MV-4-11 (cell line): ENCODE results near the gene WFDC1.

Source experiments
- DNase-seq: peaks from one replicate; lab custom pipeline; 2025; lab: John Stamatoyannopoulos, UW

WFDC1 gene

GRCh38 chr16:84294531-84295142, at the start of gene WFDC1:
Gene WFDC1 (plus strand): TSS chr16:84294878. CDS start chr16:84294972, 94 bp downstream.
- DNase-seq, result no peak

GRCh38 chr16:84245956-84246678, 48.6 kb upstream of the WFDC1 start:
- no peak for DNase-seq

GRCh38 chr16:84246679-84247077, 48.0 kb upstream of the WFDC1 start:
- DNase-seq, result no peak

- DNase-seq, result no peak
Measured at GRCh38 chr16:84247331-84247730, 47.3 kb upstream of the WFDC1 start.

- DNase-seq, result no peak
Measured at GRCh38 chr16:84247844-84248243, 46.8 kb upstream of the WFDC1 start.

- DNase-seq, result no peak
Measured at GRCh38 chr16:84252184-84252583, 42.5 kb upstream of the WFDC1 start.

GRCh38 chr16:84253173-84253572, 41.5 kb upstream of the WFDC1 start:
- DNase-seq, result no peak

- DNase-seq, result no peak
Measured at GRCh38 chr16:84254062-84254461, 40.6 kb upstream of the WFDC1 start.

GRCh38 chr16:84255050-84255810, 39.4 kb upstream of the WFDC1 start:
- DNase-seq, result no peak

- DNase-seq, result no peak
Measured at GRCh38 chr16:84258266-84258665, 36.4 kb upstream of the WFDC1 start.

GRCh38 chr16:84259691-84260090, 35.0 kb upstream of the WFDC1 start:
- DNase-seq, result no peak

- DNase-seq, result no peak
Measured at GRCh38 chr16:84260766-84261554, 33.7 kb upstream of the WFDC1 start.

GRCh38 chr16:84262031-84262430, 32.6 kb upstream of the WFDC1 start:
- DNase-seq, result no peak

- no peak for DNase-seq
Measured at GRCh38 chr16:84262939-84263338, 31.7 kb upstream of the WFDC1 start.

- peak; percentile 3 for DNase-seq
Measured at GRCh38 chr16:84266451-84266850, 28.2 kb upstream of the WFDC1 start.

- DNase-seq, result no peak
Measured at GRCh38 chr16:84267380-84267779, 27.3 kb upstream of the WFDC1 start.

GRCh38 chr16:84268291-84269040, 26.2 kb upstream of the WFDC1 start:
- no peak for DNase-seq

- no peak for DNase-seq
Measured at GRCh38 chr16:84270071-84270470, 24.6 kb upstream of the WFDC1 start.

GRCh38 chr16:84270531-84270930, 24.1 kb upstream of the WFDC1 start:
- no peak for DNase-seq

- DNase-seq, result no peak
Measured at GRCh38 chr16:84271037-84271436, 23.6 kb upstream of the WFDC1 start.

- DNase-seq, result no peak
Measured at GRCh38 chr16:84271866-84272265, 22.8 kb upstream of the WFDC1 start.
